Ascending aorta (tissue), 2 donors: Measurements from ENCODE around the gene ATP9B. TPM values are rescaled to one million over a fixed set of nuclear protein-coding genes. Genes with fewer than 3 reads are reported as not detected.

ENCODE experiments used
- DNase-seq, 2 donors: peaks; one replicate each; pipeline ENCODE4 v3.0.0-alpha.2; 2019; ENCODE audit warnings: low spot score in 2 of 2
- H3K27ac ChIP-seq, 2 donors: fragments of 200-600 bp; sonication (generic); one replicate each; pipeline ENCODE4 v1.5.1; 2016 to 2017; ENCODE audit warnings: mild to moderate bottlenecking in 1 of 2
- H3K27me3 ChIP-seq: fragments of 200-600 bp; sonication (generic); one replicate; pipeline ENCODE4 v1.5.1; 2017
- H3K36me3 ChIP-seq, 2 donors: fragments of 200-600 bp; sonication (generic); one replicate each; pipeline ENCODE4 v1.5.1; 2016
- H3K4me1 ChIP-seq, 2 donors: fragments of 200-600 bp; sonication (generic); one replicate each; pipeline ENCODE4 v1.5.1; 2016 to 2017; ENCODE audit warnings: mild to moderate bottlenecking in 1 of 2
- H3K4me3 ChIP-seq, 2 donors: fragments of 200-600 bp; sonication (generic); one replicate each; pipeline ENCODE4 v1.5.1; 2016 to 2017; ENCODE audit warnings: mild to moderate bottlenecking in 1 of 2
- H3K9me3 ChIP-seq, 2 donors: fragments of 200-600 bp; sonication (generic); one replicate each; pipeline ENCODE4 v1.5.1; 2016
- intact Hi-C: fragments of 100-400 bp; cut with DNase I; formaldehyde crosslinking; loops from one replicate; pipeline ENCODE4 v1.15.1; 2023
- total RNA-seq: library from RNA; depleted of rRNA; stranded (reverse); fragments of >200 nt; gene quantifications from one replicate; pipeline ENCODE4 v1.1.0, GENCODE V29; 2016
- TF ChIP-seq, protein P1 (sequence below), 3 experiments: fragments of 200-600 bp in 2 of 3; fragments of 450-650 bp in 1 of 3; sonication (generic) in 2 of 3; IDR thresholded peaks; one replicate each; pipeline ENCODE4 v1.5.1; 2016 to 2019; ENCODE audit warnings: antibody characterized with exemption in 3 of 3, mild to moderate bottlenecking in 1 of 3, moderate library complexity in 1 of 3

Gene ATP9B
- total RNA-seq, 1 donor from 2014 or later = 14.4 TPM

- H3K36me3 ChIP-seq = peaks cover 49% of the 10 kb centered on the region in 2 donors
- no peaks in the 10 kb centered on the region for H3K27me3 ChIP-seq
- no peaks in the 10 kb centered on the region for H3K9me3 ChIP-seq
- no peak for DNase-seq
- intact Hi-C loops = no loop called here
- TF ChIP-seq, protein P1, sequence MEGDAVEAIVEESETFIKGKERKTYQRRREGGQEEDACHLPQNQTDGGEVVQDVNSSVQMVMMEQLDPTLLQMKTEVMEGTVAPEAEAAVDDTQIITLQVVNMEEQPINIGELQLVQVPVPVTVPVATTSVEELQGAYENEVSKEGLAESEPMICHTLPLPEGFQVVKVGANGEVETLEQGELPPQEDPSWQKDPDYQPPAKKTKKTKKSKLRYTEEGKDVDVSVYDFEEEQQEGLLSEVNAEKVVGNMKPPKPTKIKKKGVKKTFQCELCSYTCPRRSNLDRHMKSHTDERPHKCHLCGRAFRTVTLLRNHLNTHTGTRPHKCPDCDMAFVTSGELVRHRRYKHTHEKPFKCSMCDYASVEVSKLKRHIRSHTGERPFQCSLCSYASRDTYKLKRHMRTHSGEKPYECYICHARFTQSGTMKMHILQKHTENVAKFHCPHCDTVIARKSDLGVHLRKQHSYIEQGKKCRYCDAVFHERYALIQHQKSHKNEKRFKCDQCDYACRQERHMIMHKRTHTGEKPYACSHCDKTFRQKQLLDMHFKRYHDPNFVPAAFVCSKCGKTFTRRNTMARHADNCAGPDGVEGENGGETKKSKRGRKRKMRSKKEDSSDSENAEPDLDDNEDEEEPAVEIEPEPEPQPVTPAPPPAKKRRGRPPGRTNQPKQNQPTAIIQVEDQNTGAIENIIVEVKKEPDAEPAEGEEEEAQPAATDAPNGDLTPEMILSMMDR (IDR thresholded peaks at IDR 0.05) = no peak
- H3K4me3 ChIP-seq = no peak overlapping the region
- no peak overlapping the region for H3K27ac ChIP-seq
- H3K4me1 ChIP-seq = no peaks in the 10 kb centered on the region
Observed at GRCh38 chr18:79344208-79344581, 275.0 kb downstream of the ATP9B start.

DNA sequence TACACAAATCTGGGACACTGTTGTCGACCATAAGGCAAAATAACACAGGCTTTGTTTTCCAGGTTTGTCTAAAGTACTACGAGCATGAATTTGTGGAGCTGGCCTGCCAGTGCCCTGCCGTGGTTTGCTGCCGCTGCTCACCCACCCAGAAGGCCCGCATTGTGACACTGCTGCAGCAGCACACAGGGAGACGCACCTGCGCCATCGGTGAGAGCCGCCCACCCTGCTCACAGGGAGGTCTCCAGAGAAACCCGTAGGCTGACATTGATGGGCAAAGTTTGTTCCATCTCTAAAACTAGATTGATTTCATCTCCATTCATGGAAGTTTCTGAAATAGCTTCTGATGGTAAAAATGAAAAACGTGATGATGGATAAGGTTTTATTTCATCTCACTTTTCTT, 276.2 kb downstream of the ATP9B start:
- no peaks in the 10 kb centered on the region for H3K27me3 ChIP-seq
- no peak for DNase-seq
- H3K27ac ChIP-seq = no peak overlapping the region
- no peak overlapping the region for H3K4me3 ChIP-seq
- H3K9me3 ChIP-seq = no peaks in the 10 kb centered on the region
- peaks cover 56 to 61% of the 10 kb centered on the region in 2 donors for H3K36me3 ChIP-seq
- intact Hi-C loops = no loop called here
- TF ChIP-seq, protein P1 (IDR thresholded peaks at IDR 0.05) = no peak
- no peaks in the 10 kb centered on the region for H3K4me1 ChIP-seq

- Histone ChIP-seq H3K9me3 (no peaks in the 10 kb centered on the region), H3K4me1 (no peaks in the 10 kb centered on the region), H3K4me3 (no peak overlapping the region), H3K27me3 (no peaks in the 10 kb centered on the region), H3K27ac (no peak overlapping the region), H3K36me3 (peaks cover 56 to 62% of the 10 kb centered on the region in 2 donors)
- intact Hi-C loops = no loop called here
- TF ChIP-seq, protein P1 (IDR thresholded peaks at IDR 0.05) = no peak
- DNase-seq = no peak
Observed at GRCh38 chr18:79345981-79346380, 276.8 kb downstream of the ATP9B start.

- H3K27ac ChIP-seq = no peak overlapping the region
- peaks cover 56 to 78% of the 10 kb centered on the region in 2 donors for H3K36me3 ChIP-seq
- intact Hi-C loops = no loop called here
- TF ChIP-seq, protein P1 (IDR thresholded peaks at IDR 0.05) = no peak
- no peak for DNase-seq
- no peaks in the 10 kb centered on the region for H3K27me3 ChIP-seq
- H3K4me1 ChIP-seq = no peaks in the 10 kb centered on the region
- no peak overlapping the region for H3K4me3 ChIP-seq
- no peaks in the 10 kb centered on the region for H3K9me3 ChIP-seq
Observed at GRCh38 chr18:79348066-79348465, 278.9 kb downstream of the ATP9B start.

- TF ChIP-seq, protein P1 (IDR thresholded peaks at IDR 0.05) = no peak
- peaks cover 21 to 40% of the 10 kb centered on the region in 2 donors for H3K36me3 ChIP-seq
- H3K27me3 ChIP-seq = no peaks in the 10 kb centered on the region
- no peaks in the 10 kb centered on the region for H3K4me1 ChIP-seq
- DNase-seq = no peak
- intact Hi-C loops = no loop called here
- H3K4me3 ChIP-seq = no peak overlapping the region
- H3K27ac ChIP-seq = no peak overlapping the region
- no peaks in the 10 kb centered on the region for H3K9me3 ChIP-seq
Observed at GRCh38 chr18:79352432-79352831, 283.2 kb downstream of the ATP9B start.

- H3K9me3 ChIP-seq = no peaks in the 10 kb centered on the region
Observed at GRCh38 chr18:79353267-79353666, 284.1 kb downstream of the ATP9B start.

More at GRCh38 chr18:79353267-79353666, 284.1 kb downstream of the ATP9B start:
- Histone ChIP-seq H3K36me3 (peaks cover 15 to 36% of the 10 kb centered on the region in 2 donors), H3K27me3 (no peaks in the 10 kb centered on the region), H3K4me1 (no peaks in the 10 kb centered on the region), H3K27ac (no peak overlapping the region), H3K4me3 (no peak overlapping the region)
- TF ChIP-seq, protein P1 (IDR thresholded peaks at IDR 0.05) = no peak
- DNase-seq = no peak
- intact Hi-C loops = no loop called here
